ENCODE results near the gene GPC5.

- TF ChIP-seq ZNF274 (IDR thresholded peaks at IDR 0.05; ENCODE audit: low read depth, low read length) (no peak), SUZ12 (IDR thresholded peaks at IDR 0.05; ENCODE audit: extremely low read depth, insufficient read depth, insufficient read length) (no peak), YY1 (IDR thresholded peaks at IDR 0.05; ENCODE audit: insufficient read depth, insufficient read length) (no peak)
Observed at GRCh38 chr13:91482427-91482826, 84.0 kb downstream of the GPC5 start.
